K562 (cell line): Measurements from ENCODE around the gene POLR2J. TPM values are rescaled to one million over a fixed set of nuclear protein-coding genes. Genes with fewer than 3 reads are reported as not detected.

ENCODE experiments used
- CBX3 ChIP-seq, 2 experiments: IDR thresholded peaks; 1 replicate in 1 of 2; 2 replicates in 1 of 2; pipeline ENCODE4 v1.6.1; 2012; ENCODE audit warnings: inconsistent platforms in 2 of 2, low read length in 2 of 2, borderline replicate concordance in 1 of 2, control low read depth in 1 of 2
- CBX8 ChIP-seq: fragments of 200-600 bp; sonication (generic); IDR thresholded peaks from 2 replicates; pipeline ENCODE4 v1.6.1; 2012; ENCODE audit warnings: borderline replicate concordance, mixed run types, low read depth, mild to moderate bottlenecking, moderate library complexity, mixed read lengths, low read length, control low read depth, inconsistent platforms; ENCODE audit not compliant: poor library complexity, severe bottlenecking; ENCODE audit errors: extremely low read depth
- CHD4 ChIP-seq: fragments of 200-600 bp; sonication (generic); IDR thresholded peaks from 3 replicates; pipeline ENCODE4 v1.6.1; 2012; ENCODE audit warnings: low read depth, mild to moderate bottlenecking, mixed read lengths, low read length, inconsistent platforms; ENCODE audit not compliant: insufficient read depth, insufficient replicate concordance, poor library complexity, severe bottlenecking
- CREB1 ChIP-seq, 2 experiments: sonication (generic) in 1 of 2; formaldehyde crosslinking in 1 of 2; IDR thresholded peaks; 2 replicates each; pipeline versions ENCODE4 v1.6.1 to v1.8.0; 2012 to 2022; ENCODE audit warnings: inconsistent platforms in 1 of 2, mild to moderate bottlenecking in 1 of 2, missing genetic modification reagents in 1 of 2, moderate library complexity in 1 of 2
- ERF ChIP-seq: fragments of 450-650 bp; formaldehyde crosslinking; IDR thresholded peaks from 2 replicates; pipeline ENCODE4 v1.4.0; 2020; ENCODE audit warnings: mild to moderate bottlenecking, mixed read lengths
- EZH2 ChIP-seq: IDR thresholded peaks from 2 replicates; pipeline ENCODE4 v1.6.1; 2012; ENCODE audit warnings: low read depth, mild to moderate bottlenecking, inconsistent platforms, low read length, borderline replicate concordance
- GATAD2B ChIP-seq: fragments of 450-650 bp; IDR thresholded peaks from 2 replicates; pipeline ENCODE4 v1.6.1; 2017; ENCODE audit warnings: mild to moderate bottlenecking, borderline replicate concordance
- POLR2AphosphoS5 ChIP-seq: IDR thresholded peaks from 2 replicates; pipeline ENCODE4 v1.6.1; 2011; ENCODE audit warnings: mild to moderate bottlenecking, low read depth, low read length, moderate library complexity; ENCODE audit not compliant: control insufficient read depth, insufficient read depth
- RBM39 ChIP-seq: fragments of 200-400 bp; formaldehyde crosslinking; optimal IDR thresholded peaks from 2 replicates; pipeline ENCODE3; 2018; ENCODE audit warnings: low read depth, low read length
- SMARCA4 ChIP-seq: fragments of 450-650 bp; IDR thresholded peaks from 2 replicates; pipeline ENCODE4 v1.6.1; 2016
- TCF3 ChIP-seq: sonication (generic); formaldehyde crosslinking; IDR thresholded peaks from 2 replicates; pipeline ENCODE4 v1.4.0; 2020; ENCODE audit warnings: mild to moderate bottlenecking, missing genetic modification reagents
- TSC22D4 ChIP-seq: fragments of 450-650 bp; IDR thresholded peaks from 2 replicates; pipeline ENCODE4 v1.6.1; 2016; ENCODE audit warnings: missing genetic modification characterization, missing biosample characterization, control low read depth
- ZFX ChIP-seq: sonication (generic); formaldehyde crosslinking; IDR thresholded peaks from 2 replicates; pipeline ENCODE4 v1.8.0; 2022; ENCODE audit warnings: mild to moderate bottlenecking, missing genetic modification reagents, moderate library complexity
- polyA plus RNA-seq, 8 experiments: library from polyadenylated mRNA; depleted of rRNA in 4 of 8; stranded (reverse) in 5 of 8; unstranded in 3 of 8; fragments of >200 nt; fragmentation: Nextera tagmentation in 2 of 8; fragmentation: Illumina TruSeq in 1 of 8; extraction: Ambion mirVana in 2 of 8; extraction: Trizol in 1 of 8; gene quantifications; 2 replicates each; pipeline versions ENCODE4 v1.2.1 to v1.2.3, GENCODE V29; 2011 to 2014; ENCODE audit warnings: inconsistent platforms in 1 of 8, missing spikeins in 1 of 8
- total RNA-seq, 7 experiments: library from RNA; depleted of rRNA in 6 of 7; stranded (reverse); fragments of >200 nt in 6 of 7; fragmentation: Illumina TruSeq in 2 of 7; extraction: Trizol in 2 of 7; gene quantifications; 2 replicates each; pipeline versions ENCODE4 v1.2.1 to v1.2.3, GENCODE V29; 2011 to 2021; ENCODE audit warnings: low replicate concordance in 1 of 7
- TF ChIP-seq, protein P1 (sequence below), 3 experiments: fragments of 200-800 bp in 1 of 3; fragments of 250-450 bp in 1 of 3; fragments of 450-650 bp in 1 of 3; sonication (Bioruptor Pico) in 1 of 3; sonication (Bioruptor generic) in 1 of 3; formaldehyde crosslinking in 1 of 3; IDR thresholded peaks; 2 replicates each; pipeline versions ENCODE4 v1.6.1 to v1.8.0; 2016 to 2022; ENCODE audit warnings: mild to moderate bottlenecking in 2 of 3, missing genetic modification characterization in 2 of 3, missing compliant biosample characterization in 1 of 3, moderate library complexity in 1 of 3
- TF ChIP-seq, protein P2 (sequence below): fragments of 200-800 bp; sonication (Bioruptor generic); IDR thresholded peaks from 2 replicates; pipeline ENCODE4 v1.6.1; 2017; ENCODE audit warnings: missing genetic modification characterization, missing compliant biosample characterization
- TF ChIP-seq, protein P3 (sequence below): fragments of 450-650 bp; IDR thresholded peaks from one replicate; pipeline ENCODE4 v1.6.1; 2018; ENCODE audit warnings: mild to moderate bottlenecking, moderate library complexity; ENCODE audit not compliant: partially characterized antibody

POLR2J gene
- total and polyA plus RNA-seq, 9 of the 15 experiments (the other 6 are each of a cell fraction or from before 2014, with no cell fraction given) = 32.3 to 220 (median 113) TPM

DNA sequence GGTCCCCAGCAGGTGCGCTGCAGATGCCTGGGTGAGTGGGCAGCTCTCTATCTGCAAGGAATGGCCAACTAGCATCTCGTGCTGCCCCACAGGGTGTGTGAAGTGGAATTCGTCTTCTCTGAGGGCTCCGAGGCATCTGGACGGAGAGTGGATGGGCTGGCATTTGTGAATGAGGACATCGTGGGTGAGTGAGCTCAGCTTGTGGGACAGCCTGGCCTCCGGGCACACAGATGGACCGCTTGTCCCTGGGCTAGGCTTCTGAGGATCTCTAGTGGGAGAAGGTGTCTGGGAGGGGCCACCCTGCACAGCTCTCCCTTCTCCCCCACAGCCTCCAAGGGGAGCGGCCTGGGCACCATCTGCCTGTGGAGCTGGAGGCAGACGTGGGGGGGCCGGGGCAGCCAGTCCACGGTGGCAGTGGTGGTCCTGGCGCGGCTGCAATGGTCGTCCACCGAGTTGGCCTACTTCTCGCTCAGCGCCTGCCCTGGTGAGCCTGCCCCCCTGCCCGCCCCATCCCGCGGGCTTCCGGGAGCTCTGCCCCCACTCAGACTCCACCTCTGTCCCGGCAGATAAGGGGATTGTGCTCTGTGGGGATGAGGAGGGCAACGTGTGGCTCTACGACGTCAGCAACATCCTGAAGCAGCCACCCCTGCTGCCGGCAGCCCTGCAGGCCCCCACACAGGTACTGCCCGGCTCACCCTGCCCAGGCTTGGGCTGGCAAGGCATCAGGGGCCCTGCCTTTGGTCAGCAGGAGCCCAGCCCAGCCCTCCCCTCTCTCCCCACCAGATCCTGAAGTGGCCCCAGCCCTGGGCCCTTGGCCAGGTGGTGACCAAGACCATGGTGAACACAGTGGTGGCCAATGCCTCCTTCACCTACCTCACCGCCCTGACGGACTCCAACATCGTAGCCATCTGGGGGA lies 6.3 kb downstream of the POLR2J start (continued):
- TF ChIP-seq, protein P1, sequence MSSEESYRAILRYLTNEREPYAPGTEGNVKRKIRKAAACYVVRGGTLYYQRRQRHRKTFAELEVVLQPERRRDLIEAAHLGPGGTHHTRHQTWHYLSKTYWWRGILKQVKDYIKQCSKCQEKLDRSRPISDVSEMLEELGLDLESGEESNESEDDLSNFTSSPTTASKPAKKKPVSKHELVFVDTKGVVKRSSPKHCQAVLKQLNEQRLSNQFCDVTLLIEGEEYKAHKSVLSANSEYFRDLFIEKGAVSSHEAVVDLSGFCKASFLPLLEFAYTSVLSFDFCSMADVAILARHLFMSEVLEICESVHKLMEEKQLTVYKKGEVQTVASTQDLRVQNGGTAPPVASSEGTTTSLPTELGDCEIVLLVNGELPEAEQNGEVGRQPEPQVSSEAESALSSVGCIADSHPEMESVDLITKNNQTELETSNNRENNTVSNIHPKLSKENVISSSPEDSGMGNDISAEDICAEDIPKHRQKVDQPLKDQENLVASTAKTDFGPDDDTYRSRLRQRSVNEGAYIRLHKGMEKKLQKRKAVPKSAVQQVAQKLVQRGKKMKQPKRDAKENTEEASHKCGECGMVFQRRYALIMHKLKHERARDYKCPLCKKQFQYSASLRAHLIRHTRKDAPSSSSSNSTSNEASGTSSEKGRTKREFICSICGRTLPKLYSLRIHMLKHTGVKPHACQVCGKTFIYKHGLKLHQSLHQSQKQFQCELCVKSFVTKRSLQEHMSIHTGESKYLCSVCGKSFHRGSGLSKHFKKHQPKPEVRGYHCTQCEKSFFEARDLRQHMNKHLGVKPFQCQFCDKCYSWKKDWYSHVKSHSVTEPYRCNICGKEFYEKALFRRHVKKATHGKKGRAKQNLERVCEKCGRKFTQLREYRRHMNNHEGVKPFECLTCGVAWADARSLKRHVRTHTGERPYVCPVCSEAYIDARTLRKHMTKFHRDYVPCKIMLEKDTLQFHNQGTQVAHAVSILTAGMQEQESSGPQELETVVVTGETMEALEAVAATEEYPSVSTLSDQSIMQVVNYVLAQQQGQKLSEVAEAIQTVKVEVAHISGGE (CRISPR knock-in tag; IDR thresholded peaks at IDR 0.05) = no peak
- no peak for TF ChIP-seq SMARCA4
- TF ChIP-seq GATAD2B = no peak
- TF ChIP-seq TSC22D4 (tag) = no peak
- TF ChIP-seq ZFX = no peak
- no peak for TF ChIP-seq CHD4
- TF ChIP-seq CREB1 (IDR thresholded peaks at IDR 0.05) = peak; percentile 34; the same call in 1 of the 2 replicates
- no peak for TF ChIP-seq CREB1 (CRISPR knock-in tag; IDR thresholded peaks at IDR 0.05)
- TF ChIP-seq, protein P2, sequence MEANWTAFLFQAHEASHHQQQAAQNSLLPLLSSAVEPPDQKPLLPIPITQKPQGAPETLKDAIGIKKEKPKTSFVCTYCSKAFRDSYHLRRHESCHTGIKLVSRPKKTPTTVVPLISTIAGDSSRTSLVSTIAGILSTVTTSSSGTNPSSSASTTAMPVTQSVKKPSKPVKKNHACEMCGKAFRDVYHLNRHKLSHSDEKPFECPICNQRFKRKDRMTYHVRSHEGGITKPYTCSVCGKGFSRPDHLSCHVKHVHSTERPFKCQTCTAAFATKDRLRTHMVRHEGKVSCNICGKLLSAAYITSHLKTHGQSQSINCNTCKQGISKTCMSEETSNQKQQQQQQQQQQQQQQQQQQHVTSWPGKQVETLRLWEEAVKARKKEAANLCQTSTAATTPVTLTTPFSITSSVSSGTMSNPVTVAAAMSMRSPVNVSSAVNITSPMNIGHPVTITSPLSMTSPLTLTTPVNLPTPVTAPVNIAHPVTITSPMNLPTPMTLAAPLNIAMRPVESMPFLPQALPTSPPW (CRISPR knock-in tag) = peak; percentile 66; the same call in 1 of the 2 replicates
- peak; percentile 42; the same call in 1 of the 2 replicates for TF ChIP-seq POLR2AphosphoS5
- TF ChIP-seq CBX8 = no peak
- 0 out of 2 replicates have a peak, but pooled peaks have one; percentile 12 for TF ChIP-seq ERF (CRISPR knock-in tag)
- TF ChIP-seq CBX3 (IDR thresholded peaks at IDR 0.05; ENCODE audit: borderline replicate concordance in 1 of 2, low read length in 2 of 2) = peak in 1 of 2 experiments; percentile 15; a peak in 1 of 3 replicates
- TF ChIP-seq, protein P3, sequence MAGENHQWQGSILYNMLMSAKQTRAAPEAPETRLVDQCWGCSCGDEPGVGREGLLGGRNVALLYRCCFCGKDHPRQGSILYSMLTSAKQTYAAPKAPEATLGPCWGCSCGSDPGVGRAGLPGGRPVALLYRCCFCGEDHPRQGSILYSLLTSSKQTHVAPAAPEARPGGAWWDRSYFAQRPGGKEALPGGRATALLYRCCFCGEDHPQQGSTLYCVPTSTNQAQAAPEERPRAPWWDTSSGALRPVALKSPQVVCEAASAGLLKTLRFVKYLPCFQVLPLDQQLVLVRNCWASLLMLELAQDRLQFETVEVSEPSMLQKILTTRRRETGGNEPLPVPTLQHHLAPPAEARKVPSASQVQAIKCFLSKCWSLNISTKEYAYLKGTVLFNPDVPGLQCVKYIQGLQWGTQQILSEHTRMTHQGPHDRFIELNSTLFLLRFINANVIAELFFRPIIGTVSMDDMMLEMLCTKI = no peak
- TF ChIP-seq EZH2 = no peak
- TF ChIP-seq TCF3 (CRISPR knock-in tag) = peak; percentile 31; the same call in 1 of the 2 replicates
- no peak for TF ChIP-seq RBM39
